IMR-90 (cell line): ENCODE measurements around the gene DCC. TPM values are rescaled to one million over a fixed set of nuclear protein-coding genes. Genes with fewer than 3 reads are reported as not detected.

Experiments used
- ATAC-seq: fragments of 200-7000 bp; cut with Tn5 transposase; 2 replicates; pipeline ENCODE4 v1.9.1; 2020; ENCODE audit warnings: low read depth, mild to moderate bottlenecking, moderate library complexity
- BruUV-seq: library from RNA; stranded (reverse); fragments of 400-500 nt; replicated peaks from 2 replicates; lab custom pipeline; 2021; lab: Mats Ljungman, UMichigan
- CTCF ChIA-PET: fragments of 300-600 bp; formaldehyde crosslinking; extraction: SDS; loops from one replicate; lab custom pipeline; 2021; ENCODE audit warnings: antibody characterized with exemption; lab: Yijun Ruan, JAX
- POLR2A ChIA-PET: fragments of 300-600 bp; sonication (Branson Sonifier 250); formaldehyde crosslinking; loops from one replicate; lab custom pipeline; 2022; ENCODE audit warnings: antibody characterized with exemption; ENCODE audit not compliant: unreplicated experiment; lab: Charles Lee
- DNase-seq: peaks from one replicate; pipeline ENCODE4 v3.0.0; 2013
- H2AFZ ChIP-seq: replicated peaks from 2 replicates; pipeline ENCODE3; 2013; ENCODE audit warnings: low read length, mild to moderate bottlenecking; ENCODE audit not compliant: poor library complexity
- H2AK5ac ChIP-seq: 2 replicates; pipeline ENCODE4 v1.6.1; 2013; ENCODE audit warnings: low read depth, low read length, inconsistent platforms
- H2AK9ac ChIP-seq: replicated peaks from 2 replicates; pipeline ENCODE3; 2013; ENCODE audit warnings: mild to moderate bottlenecking, low read depth, low read length, moderate library complexity; ENCODE audit not compliant: poor library complexity
- H2BK120ac ChIP-seq: 2 replicates; pipeline ENCODE4 v1.6.1; 2013; ENCODE audit warnings: low read depth, low read length, inconsistent platforms
- H2BK15ac ChIP-seq: 3 replicates; pipeline ENCODE4 v1.6.1; 2013; ENCODE audit warnings: low read depth, low read length, inconsistent platforms
- H2BK20ac ChIP-seq: 2 replicates; pipeline ENCODE4 v1.6.1; 2013; ENCODE audit warnings: low read depth, mild to moderate bottlenecking, inconsistent platforms, low read length, moderate library complexity
- H2BK5ac ChIP-seq: 2 replicates; pipeline ENCODE4 v1.6.1; 2013; ENCODE audit warnings: mild to moderate bottlenecking, low read depth, low read length, inconsistent platforms; ENCODE audit not compliant: poor library complexity, severe bottlenecking
- H3K14ac ChIP-seq: replicated peaks from 2 replicates; pipeline ENCODE4 v1.6.1; 2013; ENCODE audit warnings: low read depth, low read length, inconsistent platforms
- H3K18ac ChIP-seq: 2 replicates; pipeline ENCODE4 v1.6.1; 2013; ENCODE audit warnings: low read depth, low read length, control low read depth
- H3K23ac ChIP-seq: 2 replicates; pipeline ENCODE4 v1.6.1; 2013; ENCODE audit warnings: low read depth, low read length, inconsistent platforms
- H3K27ac ChIP-seq: 2 replicates; pipeline ENCODE4 v1.5.1; 2013; ENCODE audit warnings: mild to moderate bottlenecking, control low read depth, low read length; ENCODE audit not compliant: insufficient read depth
- H3K27me3 ChIP-seq: 2 replicates; pipeline ENCODE4 v1.6.1; 2013; ENCODE audit warnings: low read length; ENCODE audit not compliant: control insufficient read depth, insufficient read depth
- H3K36me3 ChIP-seq: 2 replicates; pipeline ENCODE4 v1.6.1; 2013; ENCODE audit warnings: low read length, mixed read lengths; ENCODE audit not compliant: control insufficient read depth, insufficient read depth
- H3K4ac ChIP-seq: 2 replicates; pipeline ENCODE4 v1.6.1; 2013; ENCODE audit warnings: low read depth, low read length, inconsistent platforms
- H3K4me1 ChIP-seq: 2 replicates; pipeline ENCODE4 v1.6.1; 2013; ENCODE audit warnings: low read length, mixed read lengths; ENCODE audit not compliant: control insufficient read depth, insufficient read depth
- H3K4me2 ChIP-seq: 2 replicates; pipeline ENCODE4 v1.6.1; 2013; ENCODE audit warnings: low read depth, mild to moderate bottlenecking, control low read depth, low read length, moderate library complexity
- H3K4me3 ChIP-seq: 2 replicates; pipeline ENCODE4 v1.5.1; 2013; ENCODE audit warnings: low read depth, mild to moderate bottlenecking, control low read depth, low read length, moderate library complexity; ENCODE audit not compliant: insufficient read depth
- H3K56ac ChIP-seq: 2 replicates; pipeline ENCODE4 v1.6.1; 2013; ENCODE audit warnings: low read length, inconsistent platforms; ENCODE audit not compliant: insufficient read depth; ENCODE audit errors: extremely low read depth
- H3K79me1 ChIP-seq, 2 experiments: 2 replicates each; pipeline ENCODE4 v1.6.1; 2013; ENCODE audit warnings: low read length in 2 of 2, inconsistent platforms in 1 of 2, low read depth in 1 of 2
- H3K9ac ChIP-seq: 2 replicates; pipeline ENCODE4 v1.6.1; 2013; ENCODE audit warnings: low read depth, low read length, control low read depth
- H3K9me1 ChIP-seq: 2 replicates; pipeline ENCODE4 v1.6.1; 2013; ENCODE audit warnings: low read length, inconsistent platforms; ENCODE audit not compliant: insufficient read depth
- H3K9me3 ChIP-seq: 2 replicates; pipeline ENCODE4 v1.6.1; 2013; ENCODE audit warnings: low read length; ENCODE audit not compliant: control insufficient read depth, insufficient read depth
- H4K20me1 ChIP-seq: 2 replicates; pipeline ENCODE4 v1.6.1; 2013; ENCODE audit warnings: low read length, inconsistent platforms; ENCODE audit not compliant: insufficient read depth
- H4K5ac ChIP-seq: 2 replicates; pipeline ENCODE4 v1.6.1; 2013; ENCODE audit warnings: mild to moderate bottlenecking, low read depth, low read length, control low read depth
- H4K8ac ChIP-seq, 2 experiments: 2 replicates each; pipeline ENCODE4 v1.6.1; 2013; ENCODE audit warnings: low read depth in 2 of 2, low read length in 2 of 2, control low read depth in 1 of 2, inconsistent platforms in 1 of 2
- H4K91ac ChIP-seq: 2 replicates; pipeline ENCODE4 v1.6.1; 2013; ENCODE audit warnings: low read depth, low read length, inconsistent platforms; ENCODE audit not compliant: insufficient read depth
- CEBPB ChIP-seq: IDR thresholded peaks from 2 replicates; pipeline ENCODE4 v1.6.1; 2012; ENCODE audit warnings: low read depth, low read length, improper control_type of control experiment
- FOS ChIP-seq: fragments of 150-350 bp; IDR thresholded peaks from 2 replicates; pipeline ENCODE4 v1.6.1; 2016; ENCODE audit warnings: low read depth, low read length
- WGBS, 2 experiments: methylation state at CpG; one replicate each; pipeline versions ENCODE4 v1.1.5 to v1.1.7; 2013; ENCODE audit warnings: missing lambda C conversion rate in 2 of 2; ENCODE audit not compliant: insufficient read length in 1 of 2; ENCODE audit errors: extremely low coverage in 2 of 2; 5-methylcytosine and 5-hydroxymethylcytosine counted together
- dilution Hi-C: fragments of 300-500 bp; cut with HindIII; formaldehyde crosslinking; loops from one replicate; pipeline ENCODE4 v1.14.3; 2018; ENCODE audit warnings: low sequenced_read_pairs; ENCODE audit not compliant: unreplicated experiment
- in situ Hi-C: fragments of 300-500 bp; cut with MboI; formaldehyde crosslinking; loops from 3 replicates; pipeline ENCODE4 v1.14.3; 2019; ENCODE audit warnings: low sequenced_read_pairs, inconsistent platforms, mixed read lengths
- intact Hi-C: fragments of 100-400 bp; cut with micrococcal nuclease; formaldehyde crosslinking; loops from 2 replicates; pipeline ENCODE4 v1.10.0; 2022
- polyA plus RNA-seq, 3 experiments: library from polyadenylated mRNA; depleted of rRNA; stranded (reverse); fragments of >200 nt; gene quantifications; 2 replicates each; pipeline ENCODE4 v1.2.3, GENCODE V29; 2012; ENCODE audit warnings: low replicate concordance in 1 of 3
- total RNA-seq: library from RNA; depleted of rRNA; stranded (reverse); fragments of >200 nt; gene quantifications from 2 replicates; pipeline ENCODE4 v1.2.3, GENCODE V29; 2012

DCC gene
- total and polyA plus RNA-seq, 2 of the 4 experiments (the other 2 are of a cell fraction), result 0.31 to 0.54 TPM

DNA sequence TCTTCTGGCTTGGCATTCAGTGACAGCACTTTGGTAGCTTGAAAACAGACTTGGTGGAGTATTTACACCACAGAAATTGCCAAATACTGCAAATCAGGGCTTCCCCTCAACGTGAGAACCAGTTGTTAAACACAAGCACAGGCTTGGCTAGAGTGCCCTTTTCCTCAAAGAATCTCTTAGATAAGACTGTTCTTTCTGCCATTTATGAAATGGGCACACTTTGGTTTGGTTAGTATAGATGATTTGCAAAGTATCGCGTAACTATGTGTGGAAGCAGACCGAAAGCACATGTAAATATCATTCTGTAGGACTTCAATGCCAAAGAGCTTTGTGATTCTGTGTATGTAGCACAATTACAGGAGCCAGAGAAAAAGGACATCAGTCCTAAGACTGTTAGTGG, 308.2 kb downstream of the DCC start:
- no peaks in the 10 kb centered on the region for H3K9me1 ChIP-seq
- ATAC-seq (no peak), DNase-seq (no peak)
- H3K18ac ChIP-seq, result no peak overlapping the region
- H3K4me2 ChIP-seq, result no peak overlapping the region
- CTCF ChIA-PET, result no interaction called here
- no peak overlapping the region for H3K56ac ChIP-seq
- H2BK15ac ChIP-seq, result no peak overlapping the region
- no peak overlapping the region for H2BK120ac ChIP-seq
- H4K8ac ChIP-seq, result no peak overlapping the region
- TF ChIP-seq CEBPB (no peak), FOS (no peak)
- H3K79me1 ChIP-seq, result no peaks in the 10 kb centered on the region
- H2AK9ac ChIP-seq, result no peak overlapping the region
- POLR2A ChIA-PET, result no interaction called here
- H3K27ac ChIP-seq, result no peak overlapping the region
- no peak overlapping the region for H2AK5ac ChIP-seq
- H3K14ac ChIP-seq, result no peak overlapping the region
- H3K9me3 ChIP-seq, result peaks cover 6% of the 10 kb centered on the region; the same call in 1 of the 2 replicates
- H2BK5ac ChIP-seq, result no peak overlapping the region
- no peak overlapping the region for H4K91ac ChIP-seq
- no TSS peak for BruUV-seq
- no peaks in the 10 kb centered on the region for H4K20me1 ChIP-seq
- no peak overlapping the region for H3K23ac ChIP-seq
- H2BK20ac ChIP-seq, result no peak overlapping the region
- intact Hi-C loops, result no loop called here
- no peaks in the 10 kb centered on the region for H3K27me3 ChIP-seq
- in situ Hi-C loops, result no loop called here
- H3K36me3 ChIP-seq, result no peaks in the 10 kb centered on the region
- dilution Hi-C loops, result no loop called here
- no peak overlapping the region for H3K4me3 ChIP-seq
- H3K4ac ChIP-seq, result no peak overlapping the region
- WGBS, 2 experiments, result no CpG with 5 or more reads among the region's 4 CpGs
- no peak overlapping the region for H4K5ac ChIP-seq
- H3K4me1 ChIP-seq, result no peaks in the 10 kb centered on the region
- no peak overlapping the region for H2AFZ ChIP-seq
- no peak overlapping the region for H3K9ac ChIP-seq
